Lung (tissue), 12 donors: ENCODE measurements around the gene IP6K3. TPM values are rescaled to one million over a fixed set of nuclear protein-coding genes. Genes with fewer than 3 reads are reported as not detected.

ENCODE experiments used
- ATAC-seq: fragments of 200-7000 bp; cut with Tn5 transposase; one replicate; pipeline ENCODE4 v1.9.1; 2020; ENCODE audit warnings: moderate number of reproducible peaks; ENCODE audit not compliant: insufficient read depth, low FRiP score
- DNase-seq, 3 donors: peaks; one replicate each; pipeline ENCODE4 v3.0.0-alpha.2; 2013 to 2017
- H3K27ac ChIP-seq, 2 donors: one replicate each; pipeline ENCODE4 v1.5.1; 2013; ENCODE audit warnings: mild to moderate bottlenecking in 2 of 2, moderate library complexity in 2 of 2, control low read depth in 1 of 2, inconsistent platforms in 1 of 2, low read depth in 1 of 2, low read length in 1 of 2
- H3K27me3 ChIP-seq, 3 donors: one replicate each; pipeline ENCODE4 v1.5.1; 2013; ENCODE audit warnings: low read length in 2 of 3; ENCODE audit not compliant: control insufficient read depth in 3 of 3, insufficient read depth in 3 of 3
- H3K36me3 ChIP-seq, 4 donors: one replicate each; pipeline ENCODE4 v1.5.1; 2013; ENCODE audit warnings: low read length in 4 of 4, mild to moderate bottlenecking in 1 of 4, moderate library complexity in 1 of 4; ENCODE audit not compliant: control insufficient read depth in 4 of 4, insufficient read depth in 4 of 4
- H3K4me1 ChIP-seq, 5 donors: one replicate each; pipeline ENCODE4 v1.5.1; 2013; ENCODE audit warnings: low read length in 5 of 5, mild to moderate bottlenecking in 2 of 5, moderate library complexity in 1 of 5; ENCODE audit not compliant: control insufficient read depth in 5 of 5, insufficient read depth in 5 of 5
- H3K4me3 ChIP-seq: one replicate; pipeline ENCODE4 v1.5.1; 2013; ENCODE audit warnings: mild to moderate bottlenecking, control low read depth, moderate library complexity
- H3K9ac ChIP-seq, 2 donors: one replicate each; pipeline ENCODE4 v1.5.1; 2013; ENCODE audit warnings: low read length in 2 of 2, control low read depth in 1 of 2; ENCODE audit not compliant: insufficient read depth in 1 of 2
- H3K9me3 ChIP-seq, 4 donors: one replicate each; pipeline ENCODE4 v1.5.1; 2013; ENCODE audit warnings: low read length in 3 of 4, mild to moderate bottlenecking in 1 of 4, moderate library complexity in 1 of 4; ENCODE audit not compliant: control insufficient read depth in 4 of 4, insufficient read depth in 3 of 4
- CTCF ChIP-seq: IDR thresholded peaks from 2 replicates; pipeline ENCODE4 v1.5.1; 2012; ENCODE audit warnings: mild to moderate bottlenecking; ENCODE audit errors: control extremely low read depth, extremely low read depth
- WGBS, 2 donors: extraction: QIAGEN DNeasy Blood & Tissue Kit; methylation state at CpG; one replicate each; pipeline ENCODE4 v1.1.7; 2013; 5-methylcytosine and 5-hydroxymethylcytosine counted together
- polyA plus RNA-seq, 2 donors: library from polyadenylated mRNA; stranded (reverse); fragments of 200-250 nt; gene quantifications; one replicate each; pipeline ENCODE4 v1.2.1, GENCODE V29; 2013
- total RNA-seq, 2 donors: library from RNA; depleted of rRNA in 1 of 2; stranded (reverse); fragments of >200 nt in 1 of 2; gene quantifications; one replicate each; pipeline ENCODE4 v1.2.1, GENCODE V29; 2014 to 2021
- donor health status: control.
- donor health status: control.
- donor health status: Bipolar disorder and iron deficiency.
- donor health status: healthy.
- donor health status: DM: yes; HTN: yes; CAD: no.

IP6K3 gene
- total and polyA plus RNA-seq, 4 donors = 1.3 to 3.9 (median 2.5) TPM

- no peak for DNase-seq
- peaks cover 0 to 4% (median 0%) of the 10 kb centered on the region in 4 donors for H3K36me3 ChIP-seq
Observed at GRCh38 chr6:33735216-33735615, 11.5 kb downstream of the IP6K3 start.

GRCh38 chr6:33733709-33734007, 13.0 kb downstream of the IP6K3 start:
- TF ChIP-seq CTCF = no peak
- H3K27me3 ChIP-seq = no peaks in the 10 kb centered on the region
- ATAC-seq (no peak), DNase-seq (no peak)
- peak overlapping the region in 1 of 2 donors; percentile 22 for H3K27ac ChIP-seq
- H3K4me3 ChIP-seq = no peak overlapping the region
- no peak overlapping the region for H3K9ac ChIP-seq
- H3K4me1 ChIP-seq = peaks cover 0 to 7% (median 0%) of the 10 kb centered on the region in 5 donors
- peaks cover 0 to 4% (median 0%) of the 10 kb centered on the region in 4 donors for H3K36me3 ChIP-seq
- no peaks in the 10 kb centered on the region for H3K9me3 ChIP-seq
- WGBS, 2 donors = 90 to 99% methylated on average over 8 of the region's 8 CpGs

More at GRCh38 chr6:33735216-33735615, 11.5 kb downstream of the IP6K3 start:
- H3K27ac ChIP-seq = no peak overlapping the region
- ATAC-seq = no peak
- no peaks in the 10 kb centered on the region for H3K27me3 ChIP-seq
- 83 to 86% methylated on average over 18 of the region's 18 CpGs for WGBS, 2 donors
- no peaks in the 10 kb centered on the region for H3K9me3 ChIP-seq
- H3K9ac ChIP-seq = no peak overlapping the region
- no peak overlapping the region for H3K4me3 ChIP-seq
- no peak for TF ChIP-seq CTCF
- peaks cover 0 to 10% (median 6%) of the 10 kb centered on the region in 5 donors for H3K4me1 ChIP-seq

GRCh38 chr6:33732817-33733708, 13.6 kb downstream of the IP6K3 start:
- Histone ChIP-seq H3K27ac (peak overlapping the region in 1 of 2 donors; percentile 61), H3K4me3 (no peak overlapping the region), H3K9me3 (no peaks in the 10 kb centered on the region), H3K36me3 (peaks cover 0 to 4% (median 0%) of the 10 kb centered on the region in 4 donors), H3K27me3 (no peaks in the 10 kb centered on the region), H3K4me1 (peaks cover 0 to 7% (median 0%) of the 10 kb centered on the region in 5 donors), H3K9ac (no peak overlapping the region)
- TF ChIP-seq CTCF = no peak
- WGBS, 2 donors = 88 to 91% methylated on average over 13 of the region's 13 CpGs
- ATAC-seq (no peak), DNase-seq (no peak)
